Measurements from ENCODE around the gene LSM6.

LSM6 gene

DNA sequence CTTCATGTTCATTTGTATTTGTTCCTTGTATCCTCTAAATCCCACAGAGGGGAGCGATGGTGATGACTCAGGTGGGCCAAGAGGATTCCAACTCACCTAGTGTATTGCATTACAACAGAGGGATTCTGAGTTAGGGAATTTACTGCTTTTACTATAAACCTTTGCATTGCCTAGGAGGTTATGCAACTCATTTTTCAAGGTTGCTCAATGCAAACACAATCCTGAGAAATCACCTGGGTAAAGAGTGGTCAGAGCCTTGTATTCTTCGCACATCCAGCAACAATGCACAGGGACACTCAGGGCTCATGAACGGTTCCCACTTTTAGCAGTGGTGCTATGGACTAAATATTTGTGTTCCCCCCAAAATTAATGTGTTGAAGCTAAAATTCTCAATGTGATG is 28.6 kb upstream of the LSM6 start:
- TF ChIP-seq, protein P1, sequence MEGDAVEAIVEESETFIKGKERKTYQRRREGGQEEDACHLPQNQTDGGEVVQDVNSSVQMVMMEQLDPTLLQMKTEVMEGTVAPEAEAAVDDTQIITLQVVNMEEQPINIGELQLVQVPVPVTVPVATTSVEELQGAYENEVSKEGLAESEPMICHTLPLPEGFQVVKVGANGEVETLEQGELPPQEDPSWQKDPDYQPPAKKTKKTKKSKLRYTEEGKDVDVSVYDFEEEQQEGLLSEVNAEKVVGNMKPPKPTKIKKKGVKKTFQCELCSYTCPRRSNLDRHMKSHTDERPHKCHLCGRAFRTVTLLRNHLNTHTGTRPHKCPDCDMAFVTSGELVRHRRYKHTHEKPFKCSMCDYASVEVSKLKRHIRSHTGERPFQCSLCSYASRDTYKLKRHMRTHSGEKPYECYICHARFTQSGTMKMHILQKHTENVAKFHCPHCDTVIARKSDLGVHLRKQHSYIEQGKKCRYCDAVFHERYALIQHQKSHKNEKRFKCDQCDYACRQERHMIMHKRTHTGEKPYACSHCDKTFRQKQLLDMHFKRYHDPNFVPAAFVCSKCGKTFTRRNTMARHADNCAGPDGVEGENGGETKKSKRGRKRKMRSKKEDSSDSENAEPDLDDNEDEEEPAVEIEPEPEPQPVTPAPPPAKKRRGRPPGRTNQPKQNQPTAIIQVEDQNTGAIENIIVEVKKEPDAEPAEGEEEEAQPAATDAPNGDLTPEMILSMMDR (IDR thresholded peaks at IDR 0.05), result no peak
- DNase-seq (ENCODE audit: low spot score), result no peak
- Histone ChIP-seq H3K4me3 (no peak overlapping the region), H3K27ac (no peak overlapping the region)

GRCh38 chr4:146148021-146148420 is 27.5 kb upstream of the LSM6 start:
- TF ChIP-seq, protein P1 (IDR thresholded peaks at IDR 0.05), result no peak
- Histone ChIP-seq H3K27ac (no peak overlapping the region), H3K4me3 (no peak overlapping the region)
- no peak for DNase-seq (ENCODE audit: low spot score)

DNA sequence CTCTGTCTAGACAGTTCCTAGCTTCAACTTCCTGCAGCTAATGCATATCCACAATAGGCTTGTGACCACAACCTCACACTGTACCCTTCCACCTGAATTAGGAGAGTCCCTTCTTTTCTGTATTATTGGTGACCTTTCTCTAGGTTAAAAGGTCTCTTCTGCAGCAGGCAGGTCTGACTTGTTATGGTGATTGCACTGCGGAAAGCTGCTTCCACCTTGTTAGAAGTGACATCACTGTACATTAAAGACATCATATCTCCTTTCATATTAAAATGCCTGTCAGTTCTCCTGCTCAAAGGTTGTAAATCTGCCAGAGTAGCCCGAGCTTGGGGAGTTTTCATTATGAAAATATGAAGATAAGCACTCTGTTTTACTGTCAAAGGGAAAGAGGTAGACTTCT is 21.5 kb upstream of the LSM6 start:
- no peak overlapping the region for H3K4me3 ChIP-seq
- no peak overlapping the region for H3K27ac ChIP-seq
- TF ChIP-seq, protein P1 (IDR thresholded peaks at IDR 0.05), result no peak
- DNase-seq (ENCODE audit: low spot score), result no peak

GRCh38 chr4:146155152-146155724 is 20.3 kb upstream of the LSM6 start:
- TF ChIP-seq, protein P1 (IDR thresholded peaks at IDR 0.05), result no peak
- no peak for DNase-seq (ENCODE audit: low spot score)
- Histone ChIP-seq H3K27ac (no peak overlapping the region), H3K4me3 (no peak overlapping the region)

DNA sequence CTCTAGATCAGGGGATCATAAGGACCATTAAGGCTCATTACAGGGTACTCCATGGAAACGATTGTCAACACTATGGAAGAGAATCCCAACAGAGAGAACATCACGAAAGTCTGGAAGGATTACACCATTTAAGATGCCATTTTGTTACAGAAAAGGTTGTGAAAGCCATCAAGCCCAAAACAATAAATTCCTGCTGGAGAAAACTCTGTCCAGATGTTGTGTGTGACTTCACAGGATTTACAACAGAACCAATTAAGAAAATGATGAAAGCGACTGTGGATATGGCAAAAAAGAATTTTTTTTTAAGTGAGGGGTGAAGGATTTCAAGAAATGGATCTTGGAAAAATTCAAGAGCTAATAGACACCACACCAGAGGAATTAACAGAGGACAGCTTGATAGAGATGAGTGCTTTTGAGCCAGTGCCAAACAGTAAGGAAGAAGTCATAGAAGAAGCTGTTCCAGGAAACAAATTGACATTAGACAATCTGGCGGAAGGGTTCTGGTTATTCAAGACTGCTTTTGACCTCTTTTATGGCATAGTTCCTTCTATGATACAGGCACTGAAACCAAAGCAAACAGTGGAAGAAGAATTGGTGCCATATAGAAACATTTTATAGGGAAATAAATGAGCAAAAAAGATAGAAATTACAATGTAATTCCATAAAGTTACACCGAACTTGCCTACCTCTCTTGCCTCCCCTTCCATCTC is 17.3 kb upstream of the LSM6 start:
- TF ChIP-seq, protein P1 (IDR thresholded peaks at IDR 0.05), result no peak
- H3K4me3 ChIP-seq, result no peak overlapping the region
- DNase-seq (ENCODE audit: low spot score), result no peak
- no peak overlapping the region for H3K27ac ChIP-seq

- DNase-seq (ENCODE audit: low spot score), result no peak
- H3K4me3 ChIP-seq, result no peak overlapping the region
- TF ChIP-seq, protein P1 (IDR thresholded peaks at IDR 0.05), result no peak
- no peak overlapping the region for H3K27ac ChIP-seq
These were observed 16.0 kb upstream of the LSM6 start for GRCh38 chr4:146159384-146160058.

All from coronary artery (tissue), 2 donors.